Liver (tissue), 9 donors: ENCODE measurements around the gene ACOT7. TPM values are rescaled to one million over a fixed set of nuclear protein-coding genes. Genes with fewer than 3 reads are reported as not detected.

Source experiments
- DNase-seq: peaks from one replicate; pipeline ENCODE4 v3.0.0-alpha.2; 2017; ENCODE audit warnings: low spot score
- H3K27ac ChIP-seq, 2 donors: one replicate each; pipeline ENCODE4 v1.7.0; 2013; ENCODE audit warnings: inconsistent platforms in 2 of 2, low read length in 2 of 2, control low read depth in 1 of 2, low read depth in 1 of 2, mild to moderate bottlenecking in 1 of 2
- H3K27me3 ChIP-seq, 4 donors: one replicate each; pipeline versions ENCODE4 v1.6.1 to v1.7.0; 2013; ENCODE audit warnings: low read length in 3 of 4, inconsistent platforms in 1 of 4, mild to moderate bottlenecking in 1 of 4, moderate library complexity in 1 of 4; ENCODE audit not compliant: control insufficient read depth in 4 of 4, insufficient read depth in 4 of 4
- H3K36me3 ChIP-seq, 4 donors: one replicate each; pipeline versions ENCODE4 v1.6.1 to v1.7.0; 2013; ENCODE audit warnings: low read length in 3 of 4, mild to moderate bottlenecking in 3 of 4, low read depth in 1 of 4, moderate library complexity in 1 of 4; ENCODE audit not compliant: control insufficient read depth in 4 of 4, insufficient read depth in 3 of 4
- H3K4me1 ChIP-seq, 4 donors: one replicate each; pipeline versions ENCODE4 v1.6.1 to v1.7.0; 2013; ENCODE audit warnings: low read length in 3 of 4, mild to moderate bottlenecking in 3 of 4, moderate library complexity in 1 of 4; ENCODE audit not compliant: control insufficient read depth in 4 of 4, insufficient read depth in 4 of 4
- H3K4me3 ChIP-seq, 3 donors: one replicate each; pipeline versions ENCODE4 v1.6.1 to v1.7.0; 2013; ENCODE audit warnings: low read length in 3 of 3, control low read depth in 1 of 3, low read depth in 1 of 3, mild to moderate bottlenecking in 1 of 3
- H3K9ac ChIP-seq, 2 donors: one replicate each; pipeline ENCODE4 v1.7.0; 2013; ENCODE audit warnings: low read length in 2 of 2, mild to moderate bottlenecking in 2 of 2, moderate library complexity in 2 of 2, control low read depth in 1 of 2, low read depth in 1 of 2
- H3K9me3 ChIP-seq, 4 donors: one replicate each; pipeline versions ENCODE4 v1.6.1 to v1.7.0; 2013; ENCODE audit warnings: low read length in 3 of 4; ENCODE audit not compliant: control insufficient read depth in 4 of 4
- EGR1 ChIP-seq, 2 donors: IDR thresholded peaks; 2 replicates each; pipeline ENCODE4 v1.6.1; 2016 to 2018; ENCODE audit warnings: antibody characterized with exemption in 2 of 2, low read depth in 2 of 2
- FOXA1 ChIP-seq: IDR thresholded peaks from 2 replicates; pipeline ENCODE4 v1.6.1; 2016; ENCODE audit warnings: antibody characterized with exemption
- FOXA2 ChIP-seq: IDR thresholded peaks from 2 replicates; pipeline ENCODE4 v1.6.1; 2016; ENCODE audit warnings: antibody characterized with exemption
- GABPA ChIP-seq, 2 donors: IDR thresholded peaks in 1 of 2; conservative IDR thresholded peaks in 1 of 2; 2 replicates each; pipeline ENCODE4 v1.6.1; 2016; ENCODE audit warnings: antibody characterized with exemption in 2 of 2, mild to moderate bottlenecking in 1 of 2, moderate library complexity in 1 of 2
- HNF4A ChIP-seq, 2 donors: conservative IDR thresholded peaks; 2 replicates each; pipeline ENCODE4 v1.6.1; 2016; ENCODE audit warnings: antibody characterized with exemption in 2 of 2, mild to moderate bottlenecking in 2 of 2
- HNF4G ChIP-seq: IDR thresholded peaks from 2 replicates; pipeline ENCODE4 v1.6.1; 2016; ENCODE audit warnings: antibody characterized with exemption
- JUND ChIP-seq, 2 donors: IDR thresholded peaks; 2 replicates each; pipeline ENCODE4 v1.6.1; 2016; ENCODE audit warnings: antibody characterized with exemption in 2 of 2
- NR2F2 ChIP-seq: IDR thresholded peaks from 2 replicates; pipeline ENCODE4 v1.6.1; 2016; ENCODE audit warnings: antibody characterized with exemption
- RAD21 ChIP-seq, 2 donors: IDR thresholded peaks; 2 replicates each; pipeline ENCODE4 v1.6.1; 2016; ENCODE audit warnings: antibody characterized with exemption in 2 of 2, mild to moderate bottlenecking in 2 of 2
- RXRA ChIP-seq, 2 donors: IDR thresholded peaks; 2 replicates each; pipeline ENCODE4 v1.6.1; 2017 to 2018; ENCODE audit warnings: antibody characterized with exemption in 2 of 2, mild to moderate bottlenecking in 1 of 2
- TAF1 ChIP-seq: conservative IDR thresholded peaks from 2 replicates; pipeline ENCODE4 v1.6.1; 2016; ENCODE audit warnings: antibody characterized with exemption, mild to moderate bottlenecking
- YY1 ChIP-seq: IDR thresholded peaks from 2 replicates; pipeline ENCODE4 v1.6.1; 2016; ENCODE audit warnings: antibody characterized with exemption, mild to moderate bottlenecking
- WGBS: extraction: QIAGEN DNeasy Blood & Tissue Kit; methylation state at CpG from one replicate; pipeline ENCODE4 v1.1.7; 2013; 5-methylcytosine and 5-hydroxymethylcytosine counted together
- polyA plus RNA-seq, 2 donors: library from polyadenylated mRNA; stranded (reverse) in 1 of 2; unstranded in 1 of 2; fragments of 200-250 nt in 1 of 2; fragments of >200 nt in 1 of 2; fragmentation: Nextera tagmentation in 1 of 2; extraction: Ambion mirVana in 1 of 2; gene quantifications; one replicate each; pipeline versions ENCODE4 v1.2.1 to v1.2.3, GENCODE V29; 2013 to 2015
- total RNA-seq, 2 donors: library from RNA; depleted of rRNA; stranded (reverse); fragments of >200 nt; gene quantifications; one replicate each; pipeline ENCODE4 v1.2.3, GENCODE V29; 2014
- TF ChIP-seq, protein P1 (sequence below): IDR thresholded peaks from 2 replicates; pipeline ENCODE4 v1.6.1; 2016; ENCODE audit warnings: antibody characterized with exemption
- TF ChIP-seq, protein P2 (sequence below): fragments of 150-350 bp; IDR thresholded peaks from 2 replicates; pipeline ENCODE4 v1.5.1; 2017; ENCODE audit warnings: improper control_type of control experiment, low read depth, low read length; ENCODE audit not compliant: missing input control
- TF ChIP-seq, protein P3 (sequence below): IDR thresholded peaks from 2 replicates; pipeline ENCODE4 v1.6.1; 2016; ENCODE audit warnings: antibody characterized with exemption
- TF ChIP-seq, protein P4 (sequence below): IDR thresholded peaks from 2 replicates; pipeline ENCODE4 v1.6.1; 2016; ENCODE audit warnings: antibody characterized with exemption
- TF ChIP-seq, protein P5 (sequence below): IDR thresholded peaks from 2 replicates; pipeline ENCODE4 v1.6.1; 2016; ENCODE audit warnings: antibody characterized with exemption, mild to moderate bottlenecking
- donor health status: healthy.
- donor health status: healthy.
- donor health status: healthy.
- donor health status: healthy.
- donor health status: healthy.

ACOT7 gene
- total and polyA plus RNA-seq, 4 donors, result 8.7 to 14.4 (median 10.4) TPM

DNA sequence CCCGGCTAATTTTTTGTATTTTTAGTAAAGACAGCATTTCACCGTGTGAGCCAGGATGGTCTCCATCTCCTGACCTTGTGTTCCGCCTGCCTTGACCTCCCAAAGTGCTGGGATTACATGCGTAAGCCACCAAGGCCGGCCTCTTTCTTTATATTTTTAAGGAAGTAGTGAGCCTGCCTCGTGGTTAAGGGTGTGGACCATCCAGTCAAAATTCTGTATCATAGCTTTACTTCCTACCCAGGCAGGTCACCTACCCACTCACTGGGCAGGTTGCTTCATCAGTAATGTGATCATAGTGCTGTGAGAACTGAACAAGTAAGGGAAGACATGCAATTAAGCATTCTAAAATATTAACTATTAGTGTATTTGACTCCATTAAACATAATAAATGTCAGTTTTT lies 8.1 kb upstream of the ACOT7 start:
- WGBS, result 68% methylated on average over 6 of the region's 6 CpGs

DNA sequence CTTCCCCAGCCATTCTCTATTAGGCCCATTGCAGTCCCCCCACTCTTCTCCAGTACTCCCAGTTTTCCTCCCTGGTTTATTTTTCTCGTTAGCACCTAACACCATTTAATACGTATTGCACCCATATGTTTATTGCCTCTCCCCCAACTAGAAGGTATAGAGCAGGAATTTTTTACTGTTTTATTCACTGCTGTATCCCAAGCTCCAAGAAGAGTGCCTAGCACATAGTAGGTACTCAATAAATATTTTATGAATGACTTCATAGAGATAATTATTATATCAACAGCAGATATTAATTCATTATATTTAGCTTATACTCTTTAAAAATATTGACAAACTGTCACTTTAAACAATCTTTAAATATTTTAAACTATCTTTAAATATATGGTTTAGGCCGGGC lies 5.7 kb upstream of the ACOT7 start:
- 91% methylated on average over 3 of the region's 3 CpGs for WGBS
- peaks cover 0 to 1% (median under 1%) of the 10 kb centered on the region in 4 donors for H3K4me1 ChIP-seq
- no peak overlapping the region for H3K27ac ChIP-seq
- DNase-seq, result no peak
- H3K36me3 ChIP-seq, result no peaks in the 10 kb centered on the region
- H3K4me3 ChIP-seq, result no peak overlapping the region
- TF ChIP-seq TAF1, result no peak
- TF ChIP-seq, protein P1, sequence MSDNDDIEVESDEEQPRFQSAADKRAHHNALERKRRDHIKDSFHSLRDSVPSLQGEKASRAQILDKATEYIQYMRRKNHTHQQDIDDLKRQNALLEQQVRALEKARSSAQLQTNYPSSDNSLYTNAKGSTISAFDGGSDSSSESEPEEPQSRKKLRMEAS, result no peak
- no peak for TF ChIP-seq HNF4A (conservative IDR thresholded peaks at IDR 0.05)
- no peak for TF ChIP-seq RXRA (IDR thresholded peaks at IDR 0.05)
- TF ChIP-seq, protein P2, sequence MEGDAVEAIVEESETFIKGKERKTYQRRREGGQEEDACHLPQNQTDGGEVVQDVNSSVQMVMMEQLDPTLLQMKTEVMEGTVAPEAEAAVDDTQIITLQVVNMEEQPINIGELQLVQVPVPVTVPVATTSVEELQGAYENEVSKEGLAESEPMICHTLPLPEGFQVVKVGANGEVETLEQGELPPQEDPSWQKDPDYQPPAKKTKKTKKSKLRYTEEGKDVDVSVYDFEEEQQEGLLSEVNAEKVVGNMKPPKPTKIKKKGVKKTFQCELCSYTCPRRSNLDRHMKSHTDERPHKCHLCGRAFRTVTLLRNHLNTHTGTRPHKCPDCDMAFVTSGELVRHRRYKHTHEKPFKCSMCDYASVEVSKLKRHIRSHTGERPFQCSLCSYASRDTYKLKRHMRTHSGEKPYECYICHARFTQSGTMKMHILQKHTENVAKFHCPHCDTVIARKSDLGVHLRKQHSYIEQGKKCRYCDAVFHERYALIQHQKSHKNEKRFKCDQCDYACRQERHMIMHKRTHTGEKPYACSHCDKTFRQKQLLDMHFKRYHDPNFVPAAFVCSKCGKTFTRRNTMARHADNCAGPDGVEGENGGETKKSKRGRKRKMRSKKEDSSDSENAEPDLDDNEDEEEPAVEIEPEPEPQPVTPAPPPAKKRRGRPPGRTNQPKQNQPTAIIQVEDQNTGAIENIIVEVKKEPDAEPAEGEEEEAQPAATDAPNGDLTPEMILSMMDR, result no peak
- no peak for TF ChIP-seq NR2F2
- no peak for TF ChIP-seq FOXA1
- TF ChIP-seq EGR1 (IDR thresholded peaks at IDR 0.05; ENCODE audit: low read depth in 2 of 2), result no peak
- no peak for TF ChIP-seq JUND (IDR thresholded peaks at IDR 0.05)
- no peak for TF ChIP-seq HNF4G
- TF ChIP-seq YY1, result no peak
- TF ChIP-seq, protein P3, sequence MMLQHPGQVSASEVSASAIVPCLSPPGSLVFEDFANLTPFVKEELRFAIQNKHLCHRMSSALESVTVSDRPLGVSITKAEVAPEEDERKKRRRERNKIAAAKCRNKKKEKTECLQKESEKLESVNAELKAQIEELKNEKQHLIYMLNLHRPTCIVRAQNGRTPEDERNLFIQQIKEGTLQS, result no peak
- TF ChIP-seq FOXA2, result no peak
- TF ChIP-seq, protein P4, sequence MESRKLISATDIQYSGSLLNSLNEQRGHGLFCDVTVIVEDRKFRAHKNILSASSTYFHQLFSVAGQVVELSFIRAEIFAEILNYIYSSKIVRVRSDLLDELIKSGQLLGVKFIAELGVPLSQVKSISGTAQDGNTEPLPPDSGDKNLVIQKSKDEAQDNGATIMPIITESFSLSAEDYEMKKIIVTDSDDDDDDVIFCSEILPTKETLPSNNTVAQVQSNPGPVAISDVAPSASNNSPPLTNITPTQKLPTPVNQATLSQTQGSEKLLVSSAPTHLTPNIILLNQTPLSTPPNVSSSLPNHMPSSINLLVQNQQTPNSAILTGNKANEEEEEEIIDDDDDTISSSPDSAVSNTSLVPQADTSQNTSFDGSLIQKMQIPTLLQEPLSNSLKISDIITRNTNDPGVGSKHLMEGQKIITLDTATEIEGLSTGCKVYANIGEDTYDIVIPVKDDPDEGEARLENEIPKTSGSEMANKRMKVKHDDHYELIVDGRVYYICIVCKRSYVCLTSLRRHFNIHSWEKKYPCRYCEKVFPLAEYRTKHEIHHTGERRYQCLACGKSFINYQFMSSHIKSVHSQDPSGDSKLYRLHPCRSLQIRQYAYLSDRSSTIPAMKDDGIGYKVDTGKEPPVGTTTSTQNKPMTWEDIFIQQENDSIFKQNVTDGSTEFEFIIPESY, result no peak
- H3K9ac ChIP-seq, result no peak overlapping the region
- H3K27me3 ChIP-seq, result no peaks in the 10 kb centered on the region
- no peaks in the 10 kb centered on the region for H3K9me3 ChIP-seq

More for the DNA sequence above, 8.1 kb upstream of the ACOT7 start:
- no peak overlapping the region for H3K27ac ChIP-seq
- TF ChIP-seq GABPA (IDR thresholded peaks at IDR 0.05 in 1 of 2, conservative IDR thresholded peaks at IDR 0.05 in 1 of 2), result no peak
- TF ChIP-seq RAD21 (IDR thresholded peaks at IDR 0.05), result no peak
- TF ChIP-seq EGR1 (IDR thresholded peaks at IDR 0.05; ENCODE audit: low read depth in 2 of 2), result no peak
- TF ChIP-seq HNF4A (conservative IDR thresholded peaks at IDR 0.05), result no peak
- TF ChIP-seq, protein P5, sequence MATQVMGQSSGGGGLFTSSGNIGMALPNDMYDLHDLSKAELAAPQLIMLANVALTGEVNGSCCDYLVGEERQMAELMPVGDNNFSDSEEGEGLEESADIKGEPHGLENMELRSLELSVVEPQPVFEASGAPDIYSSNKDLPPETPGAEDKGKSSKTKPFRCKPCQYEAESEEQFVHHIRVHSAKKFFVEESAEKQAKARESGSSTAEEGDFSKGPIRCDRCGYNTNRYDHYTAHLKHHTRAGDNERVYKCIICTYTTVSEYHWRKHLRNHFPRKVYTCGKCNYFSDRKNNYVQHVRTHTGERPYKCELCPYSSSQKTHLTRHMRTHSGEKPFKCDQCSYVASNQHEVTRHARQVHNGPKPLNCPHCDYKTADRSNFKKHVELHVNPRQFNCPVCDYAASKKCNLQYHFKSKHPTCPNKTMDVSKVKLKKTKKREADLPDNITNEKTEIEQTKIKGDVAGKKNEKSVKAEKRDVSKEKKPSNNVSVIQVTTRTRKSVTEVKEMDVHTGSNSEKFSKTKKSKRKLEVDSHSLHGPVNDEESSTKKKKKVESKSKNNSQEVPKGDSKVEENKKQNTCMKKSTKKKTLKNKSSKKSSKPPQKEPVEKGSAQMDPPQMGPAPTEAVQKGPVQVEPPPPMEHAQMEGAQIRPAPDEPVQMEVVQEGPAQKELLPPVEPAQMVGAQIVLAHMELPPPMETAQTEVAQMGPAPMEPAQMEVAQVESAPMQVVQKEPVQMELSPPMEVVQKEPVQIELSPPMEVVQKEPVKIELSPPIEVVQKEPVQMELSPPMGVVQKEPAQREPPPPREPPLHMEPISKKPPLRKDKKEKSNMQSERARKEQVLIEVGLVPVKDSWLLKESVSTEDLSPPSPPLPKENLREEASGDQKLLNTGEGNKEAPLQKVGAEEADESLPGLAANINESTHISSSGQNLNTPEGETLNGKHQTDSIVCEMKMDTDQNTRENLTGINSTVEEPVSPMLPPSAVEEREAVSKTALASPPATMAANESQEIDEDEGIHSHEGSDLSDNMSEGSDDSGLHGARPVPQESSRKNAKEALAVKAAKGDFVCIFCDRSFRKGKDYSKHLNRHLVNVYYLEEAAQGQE, result no peak
- TF ChIP-seq, protein P4, result no peak
- TF ChIP-seq FOXA2, result no peak
- TF ChIP-seq RXRA (IDR thresholded peaks at IDR 0.05), result no peak
- TF ChIP-seq HNF4G, result no peak
- TF ChIP-seq NR2F2, result no peak
- no peak overlapping the region for H3K4me3 ChIP-seq
- DNase-seq, result no peak
- no peaks in the 10 kb centered on the region for H3K4me1 ChIP-seq
- H3K9me3 ChIP-seq, result no peaks in the 10 kb centered on the region
- H3K27me3 ChIP-seq, result peaks cover 0 to 4% (median 0%) of the 10 kb centered on the region in 4 donors
- H3K9ac ChIP-seq, result no peak overlapping the region
- no peaks in the 10 kb centered on the region for H3K36me3 ChIP-seq
